Hepatocyte (in vitro differentiated cells): Measurements from ENCODE around the gene EXOC1L.

Source experiments
- CTCF ChIP-seq: fragments of 200-600 bp; sonication (generic); IDR thresholded peaks from 2 replicates; pipeline ENCODE4 v1.5.1; 2016; ENCODE audit warnings: antibody characterized with exemption, mild to moderate bottlenecking; ENCODE audit not compliant: poor library complexity
- EZH2 ChIP-seq: fragments of 200-600 bp; sonication (generic); IDR thresholded peaks from 2 replicates; pipeline ENCODE4 v1.6.1; 2016; ENCODE audit warnings: antibody characterized with exemption, mild to moderate bottlenecking, borderline replicate concordance

DNA sequence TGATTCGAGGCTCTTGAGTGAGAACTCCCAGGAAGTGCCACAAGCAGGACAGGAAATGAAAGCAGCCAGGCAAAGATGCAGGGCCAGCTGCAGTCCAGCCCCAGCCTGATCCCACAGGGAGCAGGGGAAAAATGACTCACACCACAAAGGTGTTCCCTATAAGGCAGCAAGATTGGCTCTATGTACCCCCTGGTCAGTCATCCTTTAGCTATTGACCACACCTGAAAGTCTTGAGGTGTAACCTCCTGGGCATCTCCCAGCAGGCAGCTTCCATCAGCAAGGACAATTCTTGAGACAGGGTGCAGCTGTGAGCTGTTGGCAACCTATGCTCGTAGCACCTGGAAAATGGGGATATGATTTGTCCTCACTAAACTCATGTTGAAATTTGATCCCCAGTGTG is 27.9 kb upstream of the EXOC1L start:
- TF ChIP-seq CTCF (no peak), EZH2 (no peak)
